ENCODE results near the gene TXNRD3.
"Not testable (repeated sequence)": the region's sequence is repeated elsewhere in the genome, so short reads cannot be mapped to it uniquely, and the experiment has no call there.

The TXNRD3 gene

DNA sequence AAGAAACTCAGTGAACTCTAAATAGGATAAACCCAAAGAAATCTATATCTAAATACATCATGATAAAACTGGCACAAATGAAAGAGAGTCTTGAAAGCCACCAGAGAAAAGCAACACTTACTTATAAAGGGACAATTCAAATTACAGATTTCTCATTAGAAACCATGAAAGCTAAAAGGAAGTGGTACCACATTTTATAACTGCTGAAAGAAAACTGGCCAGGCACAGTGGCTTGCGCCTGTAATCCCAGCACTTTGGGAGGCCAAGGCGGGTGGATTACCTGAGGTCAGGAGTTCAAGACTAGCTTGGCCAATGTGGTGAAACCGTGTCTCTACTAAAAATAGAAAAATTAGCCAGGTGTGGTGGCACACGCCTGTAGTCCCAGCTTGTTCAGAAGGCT lies 59.4 kb downstream of the TXNRD3 start:
- DNase-seq, result not testable (repeated sequence)

DNA sequence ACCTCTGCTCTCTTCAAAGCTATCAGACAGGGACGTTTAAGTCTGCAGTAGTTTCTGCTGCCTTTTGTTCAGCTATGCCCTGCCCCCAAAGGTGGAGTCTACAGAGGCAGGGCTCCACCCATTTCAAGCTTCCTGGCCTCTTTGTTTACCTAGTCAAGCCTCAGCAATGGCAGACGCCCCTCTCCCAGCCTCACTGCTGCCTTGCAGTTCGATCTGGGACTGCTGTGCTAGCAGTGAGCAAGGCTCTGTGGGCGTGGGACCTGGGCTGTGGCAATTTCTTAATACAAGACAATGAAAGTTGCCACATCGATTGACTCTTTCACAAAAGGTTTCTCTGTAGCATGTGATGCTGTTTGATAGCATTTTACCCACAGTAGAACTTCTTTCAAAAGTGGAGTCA lies 63.4 kb downstream of the TXNRD3 start:
- DNase-seq, result not testable (repeated sequence)

DNA sequence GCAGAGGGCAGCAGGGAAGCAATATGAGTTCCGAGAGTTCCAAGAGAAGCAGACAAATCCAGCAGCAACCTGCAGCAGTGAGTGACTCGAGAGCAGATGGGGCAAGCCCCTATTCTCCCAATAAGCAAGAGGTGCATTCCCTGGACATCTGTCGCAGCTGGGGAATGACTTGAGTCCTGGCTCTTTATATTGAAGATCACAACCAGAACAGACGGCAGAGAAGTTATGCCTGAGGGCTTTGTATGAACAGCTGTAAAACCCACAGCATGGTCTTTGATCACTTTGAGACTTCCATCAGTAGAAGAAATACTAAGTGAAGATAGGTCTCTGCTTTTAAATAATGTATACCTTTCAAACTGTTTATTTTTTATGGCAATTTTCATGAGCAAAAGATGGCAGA lies 72.6 kb downstream of the TXNRD3 start:
- DNase-seq, result no peak

DNA sequence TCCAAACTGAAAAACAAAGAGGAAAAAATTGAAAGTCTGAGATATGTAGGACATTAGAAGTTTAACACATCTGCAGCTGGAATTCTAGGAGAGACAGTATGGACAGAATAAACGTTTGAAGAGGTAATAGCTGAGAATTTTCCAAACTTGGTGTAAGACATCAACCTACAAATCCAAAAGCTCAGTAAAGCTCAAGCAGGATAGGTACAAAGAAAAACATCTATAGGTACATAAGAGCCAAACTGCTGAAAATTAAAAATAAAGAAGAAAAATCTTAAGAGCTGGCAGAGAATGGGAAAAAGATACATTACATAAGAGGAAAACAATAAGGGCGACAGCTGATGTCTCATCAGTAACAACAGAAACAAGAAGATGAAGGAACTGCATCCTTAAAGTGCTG lies 73.4 kb downstream of the TXNRD3 start:
- DNase-seq, result no peak

GRCh38 chr3:126580746-126581145 lies 74.2 kb downstream of the TXNRD3 start:
- DNase-seq, result no peak

- DNase-seq, result no peak
Measured at GRCh38 chr3:126578702-126579101, 76.2 kb downstream of the TXNRD3 start.

GRCh38 chr3:126577261-126577660 lies 77.7 kb downstream of the TXNRD3 start:
- no peak for DNase-seq

DNA sequence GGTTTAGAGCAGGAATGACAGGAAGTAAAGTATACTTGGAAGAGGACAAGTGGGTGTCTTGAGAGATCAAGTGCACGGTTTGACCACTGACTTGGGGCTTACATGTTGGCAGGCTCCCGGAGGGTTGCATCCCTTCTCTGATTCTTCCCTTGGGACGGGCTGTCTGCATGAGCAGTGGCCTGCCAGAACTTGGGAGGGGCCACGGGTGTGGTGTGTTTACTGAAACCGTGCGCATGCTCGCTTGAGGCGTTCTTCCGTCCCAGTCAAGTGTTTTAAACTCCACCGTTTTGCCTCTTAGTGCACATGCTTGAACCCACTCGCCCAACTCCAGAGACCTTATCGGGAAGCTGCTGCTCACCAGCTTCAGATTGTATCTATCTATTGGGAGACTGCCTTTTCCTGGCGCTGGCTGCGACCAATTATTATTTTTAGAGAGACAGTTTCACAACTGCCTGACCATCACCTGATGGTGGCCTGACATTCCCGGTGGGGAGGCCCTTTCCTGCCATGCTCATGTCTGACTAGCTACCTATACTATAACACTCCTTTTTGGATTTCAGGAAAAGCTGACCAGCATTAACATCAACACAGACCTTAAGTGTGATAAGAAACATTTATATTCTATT lies 81.3 kb downstream of the TXNRD3 start:
- DNase-seq, result no peak

DNA sequence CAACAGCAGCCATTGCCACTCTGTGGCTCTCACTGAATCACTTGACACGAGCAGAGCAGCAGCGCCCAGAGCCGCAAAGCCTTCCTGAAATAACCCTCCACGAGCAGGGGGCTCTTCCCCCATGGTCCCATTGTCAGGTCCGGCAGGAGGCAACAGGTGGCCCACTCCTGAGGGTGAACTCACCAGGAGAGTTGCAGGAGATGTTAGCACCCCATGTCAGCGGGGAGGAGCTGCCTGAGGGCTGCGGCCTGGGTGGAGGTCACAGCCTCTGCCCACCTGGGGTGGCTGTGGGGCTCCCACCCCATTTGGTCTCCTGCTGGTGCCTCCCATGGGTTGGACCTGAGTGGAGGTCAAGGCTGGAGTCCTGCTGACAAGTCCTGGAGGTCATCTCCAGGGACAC lies 83.8 kb downstream of the TXNRD3 start:
- no peak for DNase-seq

- DNase-seq, result no peak
Measured at GRCh38 chr3:126570103-126570541, 84.8 kb downstream of the TXNRD3 start.

DNA sequence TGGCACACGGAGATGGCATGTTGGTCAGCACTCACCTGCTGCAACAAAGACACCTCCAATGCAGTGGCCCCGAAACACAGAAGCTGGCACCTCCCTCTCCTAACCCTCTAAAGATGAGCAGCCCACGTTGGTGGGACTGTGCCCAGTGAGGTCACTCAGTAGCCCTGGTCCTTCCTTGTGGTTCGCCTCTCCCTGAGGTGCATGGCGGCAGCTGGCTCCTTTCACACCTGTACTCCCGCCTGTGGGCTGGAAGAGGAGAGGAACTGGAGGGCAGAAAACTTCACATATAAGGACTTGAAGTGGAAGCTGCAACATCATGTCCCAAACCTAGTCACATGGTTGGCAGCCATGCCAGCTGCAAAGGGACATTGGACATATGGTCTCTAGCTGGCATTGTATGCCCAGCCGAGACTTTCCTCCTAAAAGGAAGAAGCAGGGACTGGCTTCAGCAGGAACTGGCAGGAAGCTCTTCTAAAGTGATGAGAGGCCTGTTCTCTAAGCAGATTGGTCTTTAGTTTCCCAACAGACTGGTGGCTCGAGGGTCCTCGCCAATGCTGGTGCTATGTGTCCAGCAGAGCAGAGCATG lies 85.4 kb downstream of the TXNRD3 start:
- DNase-seq, result no peak

GRCh38 chr3:126568776-126569342 lies 86.1 kb downstream of the TXNRD3 start:
- no peak for DNase-seq

- DNase-seq, result no peak
Measured at GRCh38 chr3:126567696-126568438, 87.1 kb downstream of the TXNRD3 start.

DNA sequence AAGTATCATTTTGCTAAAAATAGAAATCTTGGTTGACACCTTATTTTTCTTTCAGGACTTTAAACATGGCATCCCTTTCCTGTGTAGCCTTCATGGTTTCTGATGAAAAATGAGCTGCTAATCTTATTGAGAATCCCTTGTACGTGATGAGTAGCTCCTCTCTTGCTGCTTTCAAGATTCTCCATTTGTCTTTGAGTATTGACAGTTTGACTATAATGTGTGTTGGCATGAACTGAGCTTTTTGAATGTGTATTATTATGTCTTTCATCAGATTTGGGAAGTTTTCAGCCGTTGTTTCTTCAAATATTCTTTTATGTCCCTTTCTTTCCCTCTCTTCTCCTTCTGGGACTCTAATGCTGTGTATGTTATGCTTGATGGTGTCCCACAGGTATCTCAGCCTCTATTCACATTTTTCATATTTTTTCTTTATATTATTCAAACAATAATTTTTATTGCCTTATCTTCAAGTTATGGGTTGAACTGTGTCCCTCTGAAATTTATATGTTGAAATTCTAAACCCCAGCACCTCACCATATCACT lies 92.1 kb downstream of the TXNRD3 start:
- no peak for DNase-seq

GRCh38 chr3:126558336-126559071 lies 96.4 kb downstream of the TXNRD3 start, which contains the start of gene C3orf22:
C3orf22 (minus strand) TSS chr3:126558932; CDS start chr3:126553390, 5,542 bp downstream.
- DNase-seq, result no peak

GRCh38 chr3:126557761-126558160 lies 97.2 kb downstream of the TXNRD3 start:
- no peak for DNase-seq

DNA sequence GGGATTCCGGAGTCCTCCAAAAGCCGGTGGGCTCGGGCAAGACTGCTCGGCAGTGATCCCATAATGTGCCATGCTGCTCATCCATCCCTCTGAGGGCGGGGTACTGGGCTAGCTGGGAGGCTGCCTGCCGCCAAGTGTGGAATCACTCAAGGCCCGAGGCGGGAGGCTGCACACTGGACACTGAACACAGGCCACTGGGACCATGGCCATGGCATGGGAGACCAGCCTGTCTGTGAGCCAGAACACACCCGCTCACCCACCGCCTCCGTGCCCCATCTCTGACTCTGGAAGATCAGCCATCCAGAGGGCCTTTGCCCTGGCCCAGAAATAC lies 97.5 kb downstream of the TXNRD3 start:
- no peak for DNase-seq
